Astrocyte of the cerebellum (primary cell): ENCODE data around the gene TMEM164.

ENCODE experiments used
- DNase-seq: peaks from one replicate; pipeline ENCODE4 v3.0.0-alpha.2; 2011; ENCODE audit warnings: low read depth
- H3K4me3 ChIP-seq: 2 replicates; pipeline ENCODE4 v1.5.1; 2011; ENCODE audit warnings: mild to moderate bottlenecking, low read depth, low read length, moderate library complexity
- CTCF ChIP-seq: IDR thresholded peaks from 2 replicates; pipeline ENCODE4 v1.5.1; 2012; ENCODE audit warnings: low read length, low read depth, moderate library complexity, mild to moderate bottlenecking; ENCODE audit errors: missing control alignments
- in situ Hi-C: cut with HindIII; loops from 2 replicates; pipeline ENCODE4 v1.10.0; 2017; ENCODE audit warnings: low sequenced_read_pairs

Gene TMEM164

GRCh38 chrX:110022599-110023448 is 19.9 kb downstream of the TMEM164 start:
- DNase-seq: no peak
- H3K4me3 ChIP-seq: no peak overlapping the region
- in situ Hi-C loops: no loop called here
- TF ChIP-seq CTCF: no peak

- in situ Hi-C loops: no loop called here
- H3K4me3 ChIP-seq: no peak overlapping the region
- no peak for DNase-seq
- no peak for TF ChIP-seq CTCF
Measured at GRCh38 chrX:110025395-110025794, 22.5 kb downstream of the TMEM164 start.

- DNase-seq: no peak
- in situ Hi-C loops: no loop called here
- no peak for TF ChIP-seq CTCF
- H3K4me3 ChIP-seq: no peak overlapping the region
Measured at GRCh38 chrX:110026099-110026844, 23.4 kb downstream of the TMEM164 start.

- TF ChIP-seq CTCF: no peak
- in situ Hi-C loops: no loop called here
- DNase-seq: no peak
- H3K4me3 ChIP-seq: no peak overlapping the region
Measured at GRCh38 chrX:110032534-110033147, 29.7 kb downstream of the TMEM164 start.

GRCh38 chrX:110034036-110034435 is 31.1 kb downstream of the TMEM164 start:
- TF ChIP-seq CTCF: no peak
- in situ Hi-C loops: no loop called here
- H3K4me3 ChIP-seq: no peak overlapping the region
- no peak for DNase-seq

GRCh38 chrX:110036162-110037033 is 33.5 kb downstream of the TMEM164 start:
- in situ Hi-C loops: no loop called here
- TF ChIP-seq CTCF: no peak
- no peak overlapping the region for H3K4me3 ChIP-seq

More at GRCh38 chrX:110036162-110037033, 33.5 kb downstream of the TMEM164 start:
- DNase-seq: no peak
